ENCODE measurements around the gene PALD1. TPM values are rescaled to one million over a fixed set of nuclear protein-coding genes. Genes with fewer than 3 reads are reported as not detected.

Gene PALD1
- total and polyA plus RNA-seq, 8 donors: 2.2 to 15.1 (median 3.9) TPM

DNA sequence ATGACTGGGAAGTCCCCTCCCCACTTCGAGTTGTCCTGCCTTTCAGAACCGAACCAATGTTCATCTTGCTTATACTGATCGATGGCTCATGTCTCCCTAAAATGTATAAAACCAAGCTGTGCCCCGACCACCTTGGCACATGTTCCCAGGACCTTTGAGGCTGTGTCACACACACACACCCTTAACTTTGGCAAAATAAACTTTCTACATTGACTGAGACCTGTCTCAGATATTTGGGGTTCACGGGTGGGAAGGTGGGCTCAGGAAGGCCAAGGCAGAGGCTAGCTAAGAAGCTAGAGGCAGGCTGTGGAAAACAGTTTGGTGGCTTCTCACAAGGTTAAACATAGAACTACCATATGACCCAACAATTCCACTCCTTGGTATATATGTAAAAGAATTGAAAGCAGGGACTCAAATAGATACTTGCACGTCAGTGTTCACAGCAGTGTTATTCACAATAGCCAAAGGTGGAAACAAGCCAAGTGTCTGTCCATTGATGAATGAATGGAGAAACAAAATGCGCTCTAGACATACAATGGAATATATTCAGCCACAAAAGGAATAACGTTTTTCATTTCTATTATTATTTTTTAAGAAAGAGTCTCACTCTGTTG is 108.6 kb downstream of the PALD1 start:
- DNase-seq (peak in 1 of 6 donors; percentile 0), ATAC-seq (no peak), FAIRE-seq (no peak)
- WGBS, 2 donors: 45 to 56% methylated on average over 8 of the region's 8 CpGs
- intact Hi-C loops (cut with DNase I): no loop called here
- Histone ChIP-seq H3K9me3 (no peaks in the 10 kb centered on the region), H3K4me3 (no peak overlapping the region), H3K36me3 (no peaks in the 10 kb centered on the region), H3K27me3 (no peaks in the 10 kb centered on the region), H3K27ac (no peak overlapping the region), H3K4me1 (no peaks in the 10 kb centered on the region)
- TF ChIP-seq, protein P1, sequence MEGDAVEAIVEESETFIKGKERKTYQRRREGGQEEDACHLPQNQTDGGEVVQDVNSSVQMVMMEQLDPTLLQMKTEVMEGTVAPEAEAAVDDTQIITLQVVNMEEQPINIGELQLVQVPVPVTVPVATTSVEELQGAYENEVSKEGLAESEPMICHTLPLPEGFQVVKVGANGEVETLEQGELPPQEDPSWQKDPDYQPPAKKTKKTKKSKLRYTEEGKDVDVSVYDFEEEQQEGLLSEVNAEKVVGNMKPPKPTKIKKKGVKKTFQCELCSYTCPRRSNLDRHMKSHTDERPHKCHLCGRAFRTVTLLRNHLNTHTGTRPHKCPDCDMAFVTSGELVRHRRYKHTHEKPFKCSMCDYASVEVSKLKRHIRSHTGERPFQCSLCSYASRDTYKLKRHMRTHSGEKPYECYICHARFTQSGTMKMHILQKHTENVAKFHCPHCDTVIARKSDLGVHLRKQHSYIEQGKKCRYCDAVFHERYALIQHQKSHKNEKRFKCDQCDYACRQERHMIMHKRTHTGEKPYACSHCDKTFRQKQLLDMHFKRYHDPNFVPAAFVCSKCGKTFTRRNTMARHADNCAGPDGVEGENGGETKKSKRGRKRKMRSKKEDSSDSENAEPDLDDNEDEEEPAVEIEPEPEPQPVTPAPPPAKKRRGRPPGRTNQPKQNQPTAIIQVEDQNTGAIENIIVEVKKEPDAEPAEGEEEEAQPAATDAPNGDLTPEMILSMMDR (IDR thresholded peaks at IDR 0.05): no peak

DNA sequence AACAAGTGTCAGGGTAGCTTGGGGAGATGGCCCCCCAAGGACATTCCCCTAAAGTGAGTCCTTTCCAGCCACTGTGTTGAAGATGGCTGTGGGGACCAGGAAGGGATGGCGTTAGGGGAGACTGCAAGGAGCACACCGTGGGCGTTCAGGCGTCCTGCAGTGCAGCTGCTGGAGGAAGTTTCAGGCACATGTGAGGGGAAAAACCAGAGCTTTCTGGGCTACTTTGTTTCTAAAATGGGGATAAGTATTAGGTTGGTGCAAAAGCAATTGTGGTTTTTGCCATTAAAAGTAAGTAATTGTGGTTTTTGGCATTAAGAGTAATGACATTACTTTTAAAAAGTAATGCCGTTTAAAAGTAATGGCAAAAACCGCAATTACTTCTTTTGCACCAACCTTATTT is 109.7 kb downstream of the PALD1 start:
- Histone ChIP-seq H3K27me3 (no peaks in the 10 kb centered on the region), H3K36me3 (no peaks in the 10 kb centered on the region), H3K4me1 (no peaks in the 10 kb centered on the region), H3K27ac (no peak overlapping the region), H3K9me3 (no peaks in the 10 kb centered on the region), H3K4me3 (no peak overlapping the region)
- ATAC-seq: no peak
- FAIRE-seq: no peak
- intact Hi-C loops (cut with DNase I): no loop called here
- TF ChIP-seq, protein P1 (IDR thresholded peaks at IDR 0.05): no peak
- DNase-seq: no peak
- WGBS, 2 donors: 62 to 65% methylated on average over 6 of the region's 6 CpGs

DNA sequence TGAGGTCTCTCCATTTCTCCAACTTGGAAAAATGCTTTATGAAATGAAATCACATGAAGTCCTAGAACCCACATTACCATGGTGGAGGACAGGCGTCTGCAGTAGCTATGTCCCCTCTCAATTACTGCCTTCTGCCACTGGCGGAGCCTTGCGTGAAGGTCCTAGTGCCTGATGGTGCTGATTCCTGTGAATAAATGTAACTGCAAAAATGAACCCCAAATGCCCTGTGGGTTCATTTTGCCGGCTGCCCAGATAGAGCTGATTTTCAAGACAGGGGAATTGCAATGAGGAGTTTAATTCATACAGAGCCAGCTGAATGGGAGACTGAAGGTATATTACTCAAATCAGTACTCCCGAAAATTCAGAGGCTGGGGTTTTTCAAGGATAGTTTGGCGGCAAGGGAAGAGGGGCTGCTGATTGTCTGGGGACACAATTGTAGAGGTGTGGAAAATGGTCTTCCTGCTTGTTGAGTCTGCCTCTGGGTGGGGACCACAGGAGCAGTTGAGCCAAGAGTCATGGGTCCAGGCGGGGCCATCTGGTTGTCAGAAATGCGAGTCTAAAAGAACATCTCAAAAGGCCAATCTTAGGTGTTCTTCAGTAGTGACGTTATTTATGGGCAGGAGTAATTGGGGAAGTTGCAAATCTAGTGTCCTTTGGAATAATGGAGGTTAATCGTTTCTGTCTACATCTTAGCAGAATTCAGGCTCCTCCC is 110.4 kb downstream of the PALD1 start:
- no peak overlapping the region for H3K27ac ChIP-seq
- no peaks in the 10 kb centered on the region for H3K36me3 ChIP-seq
- intact Hi-C loops (cut with DNase I): no loop called here
- H3K27me3 ChIP-seq: no peaks in the 10 kb centered on the region
- WGBS, 2 donors: 72 to 76% methylated on average over 10 of the region's 10 CpGs
- FAIRE-seq (no peak), ATAC-seq (no peak), DNase-seq (no peak)
- H3K4me1 ChIP-seq: no peaks in the 10 kb centered on the region
- TF ChIP-seq, protein P1 (IDR thresholded peaks at IDR 0.05): no peak
- no peak overlapping the region for H3K4me3 ChIP-seq
- H3K9me3 ChIP-seq: no peaks in the 10 kb centered on the region

DNA sequence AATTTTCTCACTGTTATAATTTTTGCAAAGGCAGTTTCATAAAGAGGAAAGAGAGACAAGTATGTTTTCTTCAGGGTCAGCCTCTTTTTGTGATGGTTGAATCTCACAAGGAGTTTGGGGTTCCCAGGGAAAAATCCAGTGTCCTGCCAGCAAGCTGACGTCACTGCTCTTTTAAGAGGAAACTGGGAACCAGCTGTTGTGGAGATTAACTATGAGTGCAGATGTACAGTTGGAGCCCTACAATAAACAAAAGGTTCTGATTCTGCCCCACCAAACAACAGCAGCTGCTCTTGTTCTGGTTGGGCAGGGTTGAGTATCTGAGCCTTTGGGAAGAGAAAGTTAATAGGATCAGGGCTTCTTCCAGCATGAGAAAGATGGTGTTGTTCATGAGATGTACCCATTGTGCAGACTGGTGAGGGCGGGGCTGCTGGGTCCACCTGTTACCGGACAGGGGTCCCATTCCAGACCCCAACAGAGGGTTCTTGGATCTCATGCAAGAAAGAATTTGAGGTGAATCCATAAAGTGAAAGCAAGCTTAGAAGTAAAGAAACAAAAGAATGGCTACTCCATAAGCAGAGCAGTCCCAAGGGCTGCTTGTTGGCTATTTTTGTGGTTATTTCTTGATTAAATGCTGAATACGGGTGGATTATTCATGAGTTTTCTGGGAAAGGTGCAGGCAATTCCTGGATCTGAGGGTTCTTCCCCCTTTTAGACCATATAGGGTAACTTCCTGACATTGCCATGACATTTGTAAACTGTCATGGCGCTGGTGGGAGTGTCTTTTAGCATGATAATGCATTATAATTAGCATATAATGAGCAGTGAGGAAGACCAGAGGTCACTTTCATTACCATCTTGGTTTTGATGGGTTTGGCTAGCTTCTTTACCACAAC is 111.4 kb downstream of the PALD1 start:
- DNase-seq: no peak
- TF ChIP-seq, protein P1 (IDR thresholded peaks at IDR 0.05): no peak
- intact Hi-C loops (cut with DNase I): no loop called here
- Histone ChIP-seq H3K4me3 (no peak overlapping the region), H3K4me1 (no peaks in the 10 kb centered on the region), H3K27ac (no peak overlapping the region), H3K36me3 (no peaks in the 10 kb centered on the region), H3K27me3 (no peaks in the 10 kb centered on the region), H3K9me3 (no peaks in the 10 kb centered on the region)
- no peak for FAIRE-seq
- 81 to 83% methylated on average over 5 of the region's 5 CpGs for WGBS, 2 donors
- ATAC-seq: no peak
